T-cell (primary cell): ENCODE measurements around the gene TCF7L2. TPM values are rescaled to one million over a fixed set of nuclear protein-coding genes. Genes with fewer than 3 reads are reported as not detected.

Experiments
- ATAC-seq, 4 experiments: fragments of 200-7000 bp in 3 of 4; fragments of 150-1000 bp in 1 of 4; cut with Tn5 transposase; replicated peaks in 1 of 4; 1 replicate in 3 of 4; 2 replicates in 1 of 4; pipeline ENCODE4 v1.10.0; 2021; ENCODE audit warnings: moderate library complexity in 3 of 4, mild to moderate bottlenecking in 2 of 4, moderate number of reproducible peaks in 1 of 4
- CTCF ChIA-PET, 2 donors: fragments of 300-600 bp; sonication (Branson Sonifier 250); formaldehyde crosslinking; loops; one replicate each; lab custom pipeline; 2022; ENCODE audit warnings: antibody characterized with exemption in 2 of 2; lab: Charles Lee
- POLR2A ChIA-PET, 2 donors: fragments of 300-600 bp; sonication (Branson Sonifier 250); formaldehyde crosslinking; loops; one replicate each; lab custom pipeline; 2022; ENCODE audit warnings: antibody characterized with exemption in 2 of 2; lab: Charles Lee
- DNase-seq, 35 experiments: peaks; one replicate each; pipeline versions ENCODE4 v3.0.0 to v3.0.0-alpha.2; 2013 to 2023
- H3K27ac ChIP-seq: one replicate; pipeline ENCODE4 v1.5.1; 2013; ENCODE audit warnings: low read length
- H3K27me3 ChIP-seq, 2 experiments: replicated peaks in 1 of 2; 1 replicate in 1 of 2; 2 replicates in 1 of 2; pipeline versions ENCODE4 v1.6.1 to v1.7.0; 2013; ENCODE audit warnings: low read length in 1 of 2, mixed read lengths in 1 of 2; ENCODE audit not compliant: control insufficient read depth in 2 of 2, insufficient read depth in 2 of 2; ENCODE audit errors: extremely low read depth in 1 of 2
- H3K36me3 ChIP-seq, 2 donors: 1 replicate in 1 of 2; 2 replicates in 1 of 2; pipeline versions ENCODE4 v1.6.1 to v1.7.0; 2013; ENCODE audit warnings: low read length in 1 of 2; ENCODE audit not compliant: control insufficient read depth in 2 of 2, insufficient read depth in 1 of 2; ENCODE audit errors: extremely low read depth in 1 of 2
- H3K4me1 ChIP-seq, 2 experiments: 1 replicate in 1 of 2; 2 replicates in 1 of 2; pipeline versions ENCODE4 v1.6.1 to v1.7.0; 2013; ENCODE audit warnings: low read length in 2 of 2, mixed read lengths in 1 of 2; ENCODE audit not compliant: insufficient read depth in 2 of 2, control insufficient read depth in 1 of 2; ENCODE audit errors: extremely low read depth in 1 of 2
- H3K4me3 ChIP-seq, 2 donors: 1 replicate in 1 of 2; 2 replicates in 1 of 2; pipeline versions ENCODE4 v1.5.1 to v1.7.0; 2013; ENCODE audit warnings: mild to moderate bottlenecking in 2 of 2, low read length in 1 of 2, moderate library complexity in 1 of 2; ENCODE audit not compliant: control insufficient read depth in 1 of 2; ENCODE audit errors: extremely low read depth in 1 of 2
- H3K9me3 ChIP-seq: 2 replicates; pipeline ENCODE4 v1.7.0; 2013
- H3K27ac Mint-ChIP-seq, 2 donors: one replicate each; pipeline ENCODE4 v1.8.0; 2020 to 2021; ENCODE audit warnings: mild to moderate bottlenecking in 2 of 2, mixed read lengths in 2 of 2
- H3K27me3 Mint-ChIP-seq, 2 donors: one replicate each; pipeline ENCODE4 v1.8.0; 2021 to 2022; ENCODE audit warnings: mixed read lengths in 2 of 2
- H3K36me3 Mint-ChIP-seq: one replicate; pipeline ENCODE4 v1.8.0; 2021; ENCODE audit warnings: mixed read lengths
- H3K4me1 Mint-ChIP-seq, 3 donors: one replicate each; pipeline ENCODE4 v1.8.0; 2020 to 2022; ENCODE audit warnings: mixed read lengths in 3 of 3, mild to moderate bottlenecking in 1 of 3
- H3K4me3 Mint-ChIP-seq, 3 donors: one replicate each; pipeline ENCODE4 v1.8.0; 2020 to 2022; ENCODE audit warnings: mild to moderate bottlenecking in 3 of 3, mixed read lengths in 3 of 3, moderate library complexity in 3 of 3
- H3K9me3 Mint-ChIP-seq, 3 donors: one replicate each; pipeline ENCODE4 v1.8.0; 2020 to 2022; ENCODE audit warnings: mixed read lengths in 3 of 3
- WGBS: methylation state at CpG from one replicate; pipeline ENCODE4 v1.1.5; 2013; ENCODE audit warnings: missing lambda C conversion rate; ENCODE audit not compliant: insufficient coverage; 5-methylcytosine and 5-hydroxymethylcytosine counted together
- total RNA-seq, 35 experiments: library from RNA in 6 of 35; stranded (reverse) in 6 of 35; fragments of 120-200 nt in 1 of 35; gene quantifications; one replicate each; pipeline versions ENCODE4 v1.2.1 to v1.2.4 and lab custom pipeline; 2013 to 2026

TCF7L2 gene
- total RNA-seq, 5 donors from 2014 or later (not counting 1 experiment from before 2014, with no cell fraction given): 2.6 to 6.2 (median 3.3) TPM

DNA sequence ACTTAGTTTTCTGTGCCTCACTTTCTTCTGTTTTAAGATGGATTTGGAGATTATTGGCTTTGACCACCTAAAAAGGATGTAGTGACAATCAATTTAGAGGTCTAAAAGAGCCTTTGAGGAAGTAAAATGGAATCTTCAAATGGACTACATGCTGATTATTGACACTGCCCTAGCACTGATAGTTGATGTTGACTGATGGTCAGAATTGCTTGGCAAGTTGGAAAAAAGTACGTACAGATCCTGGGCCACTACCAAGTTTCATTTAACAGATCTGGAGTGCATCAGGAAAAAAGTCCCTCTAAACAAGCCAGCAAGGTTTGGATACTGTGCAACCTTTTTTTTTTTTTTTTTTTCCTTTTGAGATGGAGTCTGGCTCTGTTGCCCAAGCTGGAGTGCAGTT lies 81.1 kb downstream of the TCF7L2 start:
- CTCF ChIA-PET: interaction anchor here in 1 of 2 donors (0.6 to 0.7 kb wide), 2 partner anchors 155 to 467 kb away, joined by 4 to 10 read pairs; no protein-coding TSS in a partner anchor
- peaks cover 6 to 14% of the 10 kb centered on the region in 2 donors for H3K27me3 Mint-ChIP-seq
- no peak for ATAC-seq

DNA sequence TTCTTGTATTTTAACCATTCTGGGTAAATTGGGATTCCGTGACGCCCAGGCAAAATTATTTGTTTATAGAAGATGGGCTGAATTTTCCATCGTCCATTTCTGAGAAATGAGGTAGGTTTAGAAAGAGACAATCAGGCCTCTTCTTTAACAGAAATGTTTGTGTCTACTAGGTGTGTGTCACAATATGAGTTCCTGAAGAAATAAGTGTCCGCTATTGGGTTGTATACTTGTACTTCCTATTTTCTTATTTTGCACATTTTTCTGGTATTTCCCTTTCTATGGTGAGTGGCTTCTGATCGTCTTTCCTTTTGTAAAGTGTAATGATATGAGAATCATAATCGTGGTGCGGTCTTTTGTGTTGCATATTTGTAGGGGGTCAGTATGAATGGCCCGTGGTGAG lies 83.9 kb downstream of the TCF7L2 start:
- no peaks in the 10 kb centered on the region for H3K4me1 ChIP-seq
- no peaks in the 10 kb centered on the region for H3K9me3 ChIP-seq
- H3K36me3 ChIP-seq: no peaks in the 10 kb centered on the region
- no peak overlapping the region for H3K27ac ChIP-seq
- CTCF ChIA-PET: no interaction called here
- Mint-ChIP-seq H3K36me3 (no peaks in the 10 kb centered on the region), H3K4me3 (no peak overlapping the region), H3K27ac (no peak overlapping the region), H3K4me1 (no peaks in the 10 kb centered on the region), H3K27me3 (peaks cover 0 to 4% of the 10 kb centered on the region in 2 donors), H3K9me3 (no peaks in the 10 kb centered on the region)
- DNase-seq: no peak
- H3K27me3 ChIP-seq: no peaks in the 10 kb centered on the region
- POLR2A ChIA-PET: no interaction called here
- no peak overlapping the region for H3K4me3 ChIP-seq
- ATAC-seq: no peak
- WGBS: 84% methylated on average over 3 of the region's 8 CpGs

More for the DNA sequence above, 81.1 kb downstream of the TCF7L2 start:
- no peak for DNase-seq
- no CpG with 5 or more reads among the region's 1 CpG for WGBS
- Mint-ChIP-seq H3K4me1 (peaks cover 0 to 12% (median 2%) of the 10 kb centered on the region in 3 donors), H3K36me3 (no peaks in the 10 kb centered on the region), H3K9me3 (no peaks in the 10 kb centered on the region), H3K27ac (no peak overlapping the region), H3K4me3 (no peak overlapping the region)
- H3K9me3 ChIP-seq: no peaks in the 10 kb centered on the region
- no peak overlapping the region for H3K4me3 ChIP-seq
- POLR2A ChIA-PET: no interaction called here
- H3K27ac ChIP-seq: no peak overlapping the region
- no peaks in the 10 kb centered on the region for H3K36me3 ChIP-seq
- peaks cover 0 to 4% of the 10 kb centered on the region in 2 experiments for H3K27me3 ChIP-seq
- peaks cover 0 to 7% of the 10 kb centered on the region in 2 experiments for H3K4me1 ChIP-seq

- Histone ChIP-seq H3K4me3 (no peak overlapping the region), H3K4me1 (no peaks in the 10 kb centered on the region), H3K9me3 (no peaks in the 10 kb centered on the region), H3K27ac (no peak overlapping the region), H3K27me3 (no peaks in the 10 kb centered on the region), H3K36me3 (no peaks in the 10 kb centered on the region)
- 100% methylated on average over 1 of the region's 5 CpGs for WGBS
- peaks cover 0 to 4% of the 10 kb centered on the region in 2 donors for H3K27me3 Mint-ChIP-seq
- H3K4me3 Mint-ChIP-seq: no peak overlapping the region
- ChIA-PET CTCF (no interaction called here), POLR2A (no interaction called here)
- DNase-seq: no peak
- H3K27ac Mint-ChIP-seq: no peak overlapping the region
- H3K4me1 Mint-ChIP-seq: no peaks in the 10 kb centered on the region
- no peaks in the 10 kb centered on the region for H3K9me3 Mint-ChIP-seq
- no peaks in the 10 kb centered on the region for H3K36me3 Mint-ChIP-seq
- no peak for ATAC-seq
Measured at GRCh38 chr10:113035732-113036312, 85.8 kb downstream of the TCF7L2 start.

- POLR2A ChIA-PET: no interaction called here
Measured at GRCh38 chr10:113036619-113037018, 86.6 kb downstream of the TCF7L2 start.

GRCh38 chr10:113037218-113037617 lies 87.2 kb downstream of the TCF7L2 start:
- no peak overlapping the region for H3K4me3 Mint-ChIP-seq
- H3K27ac ChIP-seq: no peak overlapping the region
- no peaks in the 10 kb centered on the region for H3K27me3 ChIP-seq
- H3K9me3 Mint-ChIP-seq: no peaks in the 10 kb centered on the region
- peaks cover 1% of the 10 kb centered on the region for H3K36me3 Mint-ChIP-seq
- ATAC-seq (no peak), DNase-seq (no peak)
- no peaks in the 10 kb centered on the region for H3K36me3 ChIP-seq
- no peaks in the 10 kb centered on the region for H3K9me3 ChIP-seq
- no peaks in the 10 kb centered on the region for H3K4me1 ChIP-seq
- POLR2A ChIA-PET: no interaction called here
- CTCF ChIA-PET: no interaction called here
- H3K4me3 ChIP-seq: no peak overlapping the region
- H3K4me1 Mint-ChIP-seq: no peaks in the 10 kb centered on the region
- no peaks in the 10 kb centered on the region for H3K27me3 Mint-ChIP-seq
- no peak overlapping the region for H3K27ac Mint-ChIP-seq
- WGBS: 60% methylated on average over 1 of the region's 2 CpGs

More at GRCh38 chr10:113036619-113037018, 86.6 kb downstream of the TCF7L2 start:
- H3K4me3 Mint-ChIP-seq: no peak overlapping the region
- Histone ChIP-seq H3K36me3 (no peaks in the 10 kb centered on the region), H3K9me3 (no peaks in the 10 kb centered on the region), H3K27ac (no peak overlapping the region), H3K4me1 (no peaks in the 10 kb centered on the region), H3K4me3 (no peak overlapping the region), H3K27me3 (no peaks in the 10 kb centered on the region)
- H3K9me3 Mint-ChIP-seq: no peaks in the 10 kb centered on the region
- no peaks in the 10 kb centered on the region for H3K36me3 Mint-ChIP-seq
- H3K27ac Mint-ChIP-seq: no peak overlapping the region
- ATAC-seq: no peak
- WGBS: no CpG with 5 or more reads among the region's 2 CpGs
- CTCF ChIA-PET: no interaction called here
- H3K27me3 Mint-ChIP-seq: peaks cover 0 to 3% of the 10 kb centered on the region in 2 donors
- H3K4me1 Mint-ChIP-seq: no peaks in the 10 kb centered on the region
- no peak for DNase-seq

- Mint-ChIP-seq H3K4me1 (no peaks in the 10 kb centered on the region), H3K27ac (no peak overlapping the region), H3K27me3 (no peaks in the 10 kb centered on the region), H3K4me3 (no peak overlapping the region), H3K36me3 (peaks cover 4% of the 10 kb centered on the region), H3K9me3 (no peaks in the 10 kb centered on the region)
- H3K27ac ChIP-seq: no peak overlapping the region
- no peaks in the 10 kb centered on the region for H3K4me1 ChIP-seq
- ChIA-PET CTCF (no interaction called here), POLR2A (no interaction called here)
- no peaks in the 10 kb centered on the region for H3K36me3 ChIP-seq
- no peaks in the 10 kb centered on the region for H3K9me3 ChIP-seq
- H3K4me3 ChIP-seq: no peak overlapping the region
- no peaks in the 10 kb centered on the region for H3K27me3 ChIP-seq
- 91% methylated on average over 8 of the region's 12 CpGs for WGBS
- ATAC-seq: no peak
- no peak for DNase-seq
Measured at GRCh38 chr10:113038183-113038582, 88.1 kb downstream of the TCF7L2 start.
